HG02588 (cell line): Measurements from ENCODE around the gene DMBT1.

Source experiments
- ATAC-seq: cut with Tn5 transposase; IDR thresholded peaks from one replicate; pipeline ENCODE4 v1.9.1; 2021; ENCODE audit warnings: mild to moderate bottlenecking, moderate library complexity; ENCODE audit not compliant: unreplicated experiment

Gene DMBT1

GRCh38 chr10:122665946-122666345, 105.4 kb downstream of the DMBT1 start:
- ATAC-seq: no peak

GRCh38 chr10:122669045-122669444, 108.5 kb downstream of the DMBT1 start:
- ATAC-seq: no peak

- ATAC-seq: no peak
Measured at GRCh38 chr10:122669842-122670241, 109.3 kb downstream of the DMBT1 start.

- ATAC-seq: no peak
Measured at GRCh38 chr10:122671355-122671754, 110.8 kb downstream of the DMBT1 start.

DNA sequence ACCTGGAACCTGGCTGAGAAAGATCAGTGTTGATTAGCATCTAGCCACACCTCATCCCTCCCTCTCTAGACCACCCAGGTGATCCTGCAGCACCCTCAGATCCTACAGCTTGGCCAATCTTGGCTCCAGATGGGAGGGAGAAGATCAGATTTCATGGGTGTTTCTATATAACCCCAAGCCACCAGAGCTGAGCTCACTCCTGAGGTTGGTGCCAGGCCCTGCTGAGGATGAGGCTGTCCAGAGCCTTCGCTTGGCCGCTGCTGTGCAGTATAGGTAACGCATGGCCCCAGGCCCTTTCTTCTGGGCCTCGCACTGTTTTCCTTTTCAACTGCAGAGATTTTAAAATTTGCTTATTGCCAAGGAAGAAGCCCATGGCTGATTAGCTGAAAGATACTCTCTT, 112.1 kb downstream of the DMBT1 start:
- ATAC-seq: no peak

GRCh38 chr10:122673269-122673668, 112.7 kb downstream of the DMBT1 start:
- no peak for ATAC-seq

DNA sequence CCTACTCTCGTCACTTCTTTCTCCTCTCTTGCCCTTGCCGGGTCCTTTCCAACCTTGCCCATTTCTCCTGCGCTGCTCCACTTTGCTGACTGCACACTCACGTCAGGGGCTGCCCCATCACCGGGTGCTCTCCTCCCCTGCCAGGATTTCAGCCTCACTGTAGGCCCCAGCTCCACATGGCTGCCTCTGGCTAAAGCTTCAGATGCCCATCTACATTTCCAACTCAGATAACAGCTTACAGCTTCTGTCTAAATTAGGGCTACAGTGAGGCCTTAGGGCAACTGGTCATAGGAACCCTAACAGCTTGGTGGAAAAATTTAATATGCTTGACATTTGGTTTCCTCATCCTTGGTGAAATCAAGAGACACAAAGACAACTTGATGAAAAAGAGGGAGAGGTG, 113.2 kb downstream of the DMBT1 start:
- no peak for ATAC-seq

DNA sequence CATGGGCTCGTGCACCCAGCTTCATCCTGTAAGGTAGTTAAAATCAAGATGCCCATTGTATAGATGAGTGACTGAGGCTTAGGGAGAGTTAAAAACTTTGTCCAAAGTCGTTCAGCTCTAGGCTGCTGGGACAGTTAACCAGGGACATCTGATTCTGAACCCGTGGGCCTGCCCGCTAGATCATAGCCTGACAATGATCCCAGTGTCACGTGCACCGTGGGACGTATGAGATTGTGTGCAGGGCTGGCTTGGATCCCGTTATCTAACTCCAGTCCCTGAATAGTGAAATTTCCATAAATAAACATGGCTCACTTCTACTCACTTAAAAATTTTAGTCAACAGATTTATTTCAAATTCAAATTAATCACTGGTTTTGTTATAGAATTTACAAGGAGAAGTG, 114.2 kb downstream of the DMBT1 start:
- no peak for ATAC-seq

DNA sequence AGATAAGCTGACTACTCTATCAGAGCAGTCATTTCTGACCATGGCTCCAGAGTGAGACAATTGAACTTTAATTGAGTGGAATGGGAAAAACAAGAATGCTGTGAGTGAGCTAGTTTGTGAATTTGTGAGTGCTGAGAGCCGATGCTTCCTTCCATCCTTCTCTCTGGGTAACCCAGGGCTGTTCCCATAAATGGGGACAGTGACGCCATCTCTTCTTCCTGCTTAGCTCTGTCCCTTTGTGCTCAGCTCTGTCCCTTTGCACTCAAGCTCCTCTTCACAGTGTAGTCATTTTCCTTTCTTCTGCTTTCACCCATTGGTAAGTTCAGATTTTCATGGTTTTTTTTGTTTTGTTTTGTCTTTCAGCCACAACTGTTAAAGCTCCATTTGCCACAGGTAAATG, 114.7 kb downstream of the DMBT1 start:
- no peak for ATAC-seq

GRCh38 chr10:122678266-122678665, 117.7 kb downstream of the DMBT1 start:
- no peak for ATAC-seq

DNA sequence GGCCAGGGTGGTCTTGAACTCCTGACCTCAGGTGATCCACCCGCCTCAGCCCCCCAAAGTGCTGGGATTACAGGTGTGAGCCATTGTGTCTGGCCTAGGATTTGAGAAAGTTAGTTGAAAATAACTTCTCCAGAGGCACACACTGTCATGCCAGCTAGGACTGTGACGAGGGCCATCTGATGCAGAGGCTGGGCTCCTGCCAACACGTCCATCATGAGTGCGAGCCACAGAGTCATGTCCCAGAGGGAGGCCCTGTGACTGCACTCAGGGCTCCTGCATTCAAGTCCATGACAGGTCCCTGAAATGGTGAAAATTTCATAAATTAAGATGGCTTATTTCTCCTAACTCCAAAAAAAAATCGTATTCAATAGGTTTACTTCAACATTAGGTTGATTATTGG, 122.0 kb downstream of the DMBT1 start:
- ATAC-seq: no peak

- no peak for ATAC-seq
Measured at GRCh38 chr10:122688293-122688989, 127.9 kb downstream of the DMBT1 start.

DNA sequence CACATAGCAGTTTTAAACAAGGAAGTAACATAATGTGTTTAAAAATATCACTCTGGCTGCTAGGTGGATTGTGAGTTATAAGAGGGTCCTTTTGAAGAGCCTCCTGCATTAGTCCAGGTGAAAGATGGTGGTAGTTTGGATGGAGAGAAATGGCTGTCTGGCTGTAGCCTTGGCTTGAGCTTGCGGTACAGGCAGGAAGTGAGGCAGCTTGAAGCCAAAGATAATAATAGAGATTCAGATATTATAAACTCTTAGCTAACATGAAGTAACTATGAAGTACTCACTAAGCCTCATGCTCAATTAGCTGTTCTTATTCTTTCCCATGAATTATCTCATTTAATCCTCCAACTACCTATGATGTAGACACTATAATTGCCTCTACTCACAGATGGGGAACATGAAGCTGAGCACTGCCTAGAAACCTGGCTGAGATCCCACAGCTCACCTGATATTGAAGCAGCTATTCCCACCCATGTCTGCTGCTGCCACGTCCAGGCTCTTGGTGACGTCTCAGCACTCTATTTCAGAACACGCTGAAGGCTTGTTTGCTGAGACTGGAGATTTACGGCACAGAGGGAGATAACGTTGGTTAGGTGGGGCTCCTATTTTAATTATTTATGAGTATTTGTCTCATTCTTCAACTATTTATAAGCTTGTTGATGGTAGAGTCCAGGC, 128.7 kb downstream of the DMBT1 start:
- no peak for ATAC-seq

DNA sequence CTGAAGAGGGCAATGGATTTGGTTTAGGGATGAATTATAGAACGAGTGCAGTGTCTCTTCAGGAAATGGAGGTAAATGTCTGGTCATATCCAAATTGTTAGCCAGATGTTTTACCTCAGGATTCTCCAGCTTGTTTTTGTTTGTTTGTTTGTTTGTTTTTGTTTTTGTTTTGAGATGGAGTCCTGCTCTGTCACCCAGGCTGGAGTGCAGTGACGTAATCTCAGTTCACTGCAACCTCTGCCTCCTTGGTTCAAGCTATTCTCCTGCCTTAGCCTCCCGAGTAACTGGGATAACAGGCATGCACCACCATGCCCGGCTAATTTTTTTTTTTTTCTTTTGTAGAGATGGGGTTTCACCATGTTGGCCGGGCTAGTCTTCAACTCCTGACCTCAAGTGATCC, 132.2 kb downstream of the DMBT1 start:
- ATAC-seq: no peak
